Osteoblast (primary cell): ENCODE measurements around the gene GPBP1L1. TPM values are rescaled to one million over a fixed set of nuclear protein-coding genes. Genes with fewer than 3 reads are reported as not detected.

Experiments
- DNase-seq: peaks from one replicate; pipeline ENCODE4 v3.0.0; 2011; ENCODE audit warnings: low spot score, mixed read lengths; ENCODE audit not compliant: insufficient read length; ENCODE audit errors: missing footprints
- H2AFZ ChIP-seq: 2 replicates; pipeline ENCODE4 v1.6.0; 2011; ENCODE audit warnings: mild to moderate bottlenecking, low read length
- H3K27ac ChIP-seq: 2 replicates; pipeline ENCODE4 v1.5.1; 2011; ENCODE audit warnings: mild to moderate bottlenecking, low read depth, low read length, moderate library complexity
- H3K27me3 ChIP-seq: 2 replicates; pipeline ENCODE4 v1.6.0; 2012; ENCODE audit warnings: mild to moderate bottlenecking, control low read depth, inconsistent platforms, low read length, moderate library complexity; ENCODE audit not compliant: insufficient read depth
- H3K36me3 ChIP-seq: 2 replicates; pipeline ENCODE4 v1.5.1; 2011; ENCODE audit warnings: mild to moderate bottlenecking, low read length, control low read depth, moderate library complexity; ENCODE audit not compliant: insufficient read depth
- H3K4me1 ChIP-seq: 2 replicates; pipeline ENCODE4 v1.5.1; 2011; ENCODE audit warnings: mild to moderate bottlenecking, low read length, control low read depth, moderate library complexity; ENCODE audit not compliant: insufficient read depth
- H3K4me2 ChIP-seq: 2 replicates; pipeline ENCODE4 v1.6.0; 2011; ENCODE audit warnings: mild to moderate bottlenecking, low read length; ENCODE audit not compliant: insufficient read depth
- H3K4me3 ChIP-seq: fragments of 200-600 bp; sonication (generic); 3 replicates; pipeline ENCODE4 v1.5.1; 2012; ENCODE audit warnings: mild to moderate bottlenecking, low read length, inconsistent platforms; ENCODE audit not compliant: insufficient read depth
- H3K79me2 ChIP-seq: 2 replicates; pipeline ENCODE4 v1.6.0; 2012; ENCODE audit warnings: mild to moderate bottlenecking, low read length, control low read depth, inconsistent platforms; ENCODE audit not compliant: insufficient read depth
- H3K9me3 ChIP-seq: 2 replicates; pipeline ENCODE4 v1.5.1; 2011; ENCODE audit warnings: low read depth, low read length, control low read depth
- H4K20me1 ChIP-seq: 2 replicates; pipeline ENCODE4 v1.6.0; 2012; ENCODE audit warnings: mild to moderate bottlenecking, low read length, control low read depth; ENCODE audit not compliant: insufficient read depth
- CTCF ChIP-seq: IDR thresholded peaks from 2 replicates; pipeline ENCODE4 v1.5.1; 2011; ENCODE audit warnings: mild to moderate bottlenecking, low read depth, low read length, moderate library complexity; ENCODE audit errors: extremely low read depth
- total RNA-seq: library from RNA; depleted of rRNA; stranded (reverse); fragments of >200 nt; gene quantifications from 2 replicates; pipeline ENCODE4 v1.2.3, GENCODE V29; 2012

The GPBP1L1 gene
- total RNA-seq, 1 donor: 97.4 TPM

GRCh38 chr1:45589861-45590260 lies 96.5 kb downstream of the GPBP1L1 start:
- Histone ChIP-seq H4K20me1 (peaks cover 9% of the 10 kb centered on the region), H3K27ac (no peak overlapping the region), H3K4me3 (no peak overlapping the region), H3K4me2 (no peak overlapping the region), H2AFZ (no peak overlapping the region), H3K36me3 (peaks cover 10% of the 10 kb centered on the region), H3K27me3 (no peaks in the 10 kb centered on the region), H3K4me1 (peaks cover 16% of the 10 kb centered on the region), H3K9me3 (no peaks in the 10 kb centered on the region), H3K79me2 (peaks cover 73% of the 10 kb centered on the region)
- no peak for TF ChIP-seq CTCF
- no peak for DNase-seq

GRCh38 chr1:45586769-45587168 lies 99.6 kb downstream of the GPBP1L1 start:
- Histone ChIP-seq H3K4me1 (peaks cover 16% of the 10 kb centered on the region), H3K27me3 (no peaks in the 10 kb centered on the region), H3K4me3 (peak overlapping the region; percentile 62), H3K36me3 (peaks cover 6% of the 10 kb centered on the region), H4K20me1 (peaks cover 12% of the 10 kb centered on the region), H3K9me3 (no peaks in the 10 kb centered on the region), H3K4me2 (peak overlapping the region; percentile 100), H3K79me2 (peaks cover 64% of the 10 kb centered on the region), H2AFZ (peak overlapping the region; percentile 69), H3K27ac (peak overlapping the region; percentile 65)
- DNase-seq: no peak
- TF ChIP-seq CTCF: no peak

- Histone ChIP-seq H3K4me3 (peak overlapping the region; percentile 100), H2AFZ (no peak overlapping the region), H3K79me2 (peaks cover 55% of the 10 kb centered on the region), H3K36me3 (peaks cover 2% of the 10 kb centered on the region), H3K9me3 (no peaks in the 10 kb centered on the region), H3K4me1 (peaks cover 16% of the 10 kb centered on the region), H3K27ac (peak overlapping the region; percentile 91), H3K27me3 (no peaks in the 10 kb centered on the region), H3K4me2 (peak overlapping the region; percentile 100), H4K20me1 (peaks cover 12% of the 10 kb centered on the region)
- peak; percentile 50 for DNase-seq
- no peak for TF ChIP-seq CTCF
Measured at GRCh38 chr1:45585496-45586075, 100.7 kb downstream of the GPBP1L1 start.

GRCh38 chr1:45585110-45585426 lies 101.3 kb downstream of the GPBP1L1 start:
- Histone ChIP-seq H3K9me3 (no peaks in the 10 kb centered on the region), H3K4me3 (peak overlapping the region; percentile 100), H3K36me3 (peaks cover 2% of the 10 kb centered on the region), H3K4me1 (peaks cover 16% of the 10 kb centered on the region), H3K79me2 (peaks cover 54% of the 10 kb centered on the region), H3K27ac (peak overlapping the region; percentile 91), H3K4me2 (peak overlapping the region; percentile 100), H3K27me3 (no peaks in the 10 kb centered on the region), H2AFZ (peak overlapping the region; percentile 100), H4K20me1 (peaks cover 12% of the 10 kb centered on the region)
- peak; percentile 51 for DNase-seq
- TF ChIP-seq CTCF: no peak
